ENCODE results near the gene CACNA1S. TPM values are rescaled to one million over a fixed set of nuclear protein-coding genes. Genes with fewer than 3 reads are reported as not detected.

CACNA1S gene
- total RNA-seq, 1 experiment from 2014 or later = not detected

GRCh38 chr1:201076092-201076491, 36.1 kb downstream of the CACNA1S start:
- DNase-seq (ENCODE audit: low spot score) = no peak
- in situ Hi-C loops (cut with HindIII; ENCODE audit: low sequenced_read_pairs) = no loop called here

- in situ Hi-C loops (cut with HindIII; ENCODE audit: low sequenced_read_pairs) = no loop called here
Measured at GRCh38 chr1:201074018-201074417, 38.2 kb downstream of the CACNA1S start.

DNA sequence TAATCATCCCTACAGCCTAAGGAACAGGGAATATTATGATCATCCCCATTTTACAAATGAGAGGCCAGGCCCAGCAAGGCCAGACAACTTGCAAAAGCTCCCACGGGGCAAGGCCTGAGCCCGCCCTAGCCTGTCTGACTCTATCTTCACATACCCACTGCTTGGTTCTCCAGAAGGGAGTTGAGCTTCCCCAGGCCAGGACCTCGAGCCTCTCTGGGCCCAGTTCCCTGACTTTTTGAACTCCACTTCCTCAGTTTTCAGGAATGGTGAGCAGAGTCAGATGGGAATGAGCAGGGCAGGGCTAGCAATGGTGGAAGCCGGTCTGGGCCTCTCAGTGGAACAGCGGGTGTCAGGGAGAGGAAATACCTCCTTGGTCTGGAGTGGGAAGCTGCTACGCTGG, 39.3 kb downstream of the CACNA1S start:
- no peak for DNase-seq (ENCODE audit: low spot score)
- in situ Hi-C loops (cut with HindIII; ENCODE audit: low sequenced_read_pairs) = no loop called here

More at GRCh38 chr1:201074018-201074417, 38.2 kb downstream of the CACNA1S start:
- DNase-seq (ENCODE audit: low spot score) = no peak

DNA sequence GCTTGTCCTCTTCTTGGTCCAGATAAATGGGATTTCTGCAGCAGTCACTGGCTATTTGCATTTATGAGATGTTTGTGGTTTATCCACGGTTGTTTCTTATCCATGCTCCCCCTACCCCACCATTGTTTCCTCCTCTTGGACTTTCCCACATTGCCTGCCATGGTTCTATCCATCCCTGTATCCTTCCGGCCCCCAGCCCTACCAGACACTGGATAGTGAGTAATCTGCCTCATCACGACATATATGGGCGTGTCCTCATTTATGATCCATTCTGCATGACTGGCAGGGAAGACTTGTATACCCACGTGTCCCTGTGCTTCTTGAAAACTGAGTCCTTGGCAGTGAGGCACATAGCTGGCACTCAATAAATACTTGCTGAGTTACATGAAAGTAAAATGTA, 40.1 kb downstream of the CACNA1S start:
- DNase-seq (ENCODE audit: low spot score) = no peak
- in situ Hi-C loops (cut with HindIII; ENCODE audit: low sequenced_read_pairs) = no loop called here

DNA sequence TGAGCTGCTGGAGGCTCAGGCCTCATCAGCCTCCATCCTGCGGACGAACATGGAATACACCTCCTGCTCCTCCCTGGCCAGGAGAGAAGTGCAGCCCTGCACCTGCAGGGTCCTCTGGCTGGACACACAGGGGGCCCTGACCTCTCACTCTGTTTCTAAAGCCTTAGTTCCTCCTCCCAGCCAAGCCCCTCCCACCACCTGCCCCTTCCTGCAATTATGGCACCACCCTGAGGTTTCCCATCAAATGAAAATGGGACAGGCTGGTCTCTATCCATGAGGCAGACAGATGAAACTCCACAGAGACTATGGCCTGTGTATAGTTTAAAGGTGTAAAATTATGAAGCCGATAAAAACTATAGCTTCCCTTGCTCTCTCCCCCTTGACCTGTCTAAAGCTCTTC, 42.6 kb downstream of the CACNA1S start:
- DNase-seq (ENCODE audit: low spot score) = no peak
- in situ Hi-C loops (cut with HindIII; ENCODE audit: low sequenced_read_pairs) = no loop called here

DNA sequence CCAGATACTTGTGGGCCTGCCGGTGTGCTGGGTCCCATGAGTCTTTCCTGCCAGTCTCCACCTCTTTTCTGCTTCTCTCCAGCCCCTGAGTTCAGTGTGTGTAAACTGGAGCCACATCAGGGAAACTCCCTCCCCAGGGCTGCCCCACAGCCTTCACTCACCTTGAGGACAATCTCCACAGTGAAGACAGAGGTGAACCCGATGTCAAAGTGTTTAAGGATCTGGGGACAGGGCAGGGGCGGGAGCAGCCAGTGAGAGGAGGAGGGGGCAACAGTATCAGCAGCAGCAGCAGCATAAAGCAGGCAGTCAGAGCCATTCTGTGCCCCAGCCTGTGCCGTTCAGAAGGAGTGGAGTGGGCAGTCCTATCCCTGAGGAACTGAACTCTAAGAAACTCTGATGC, 43.2 kb downstream of the CACNA1S start:
- DNase-seq (ENCODE audit: low spot score) = no peak
- in situ Hi-C loops (cut with HindIII; ENCODE audit: low sequenced_read_pairs) = no loop called here

- no peak for DNase-seq (ENCODE audit: low spot score)
- in situ Hi-C loops (cut with HindIII; ENCODE audit: low sequenced_read_pairs) = no loop called here
Measured at GRCh38 chr1:201066986-201067385, 45.2 kb downstream of the CACNA1S start.

DNA sequence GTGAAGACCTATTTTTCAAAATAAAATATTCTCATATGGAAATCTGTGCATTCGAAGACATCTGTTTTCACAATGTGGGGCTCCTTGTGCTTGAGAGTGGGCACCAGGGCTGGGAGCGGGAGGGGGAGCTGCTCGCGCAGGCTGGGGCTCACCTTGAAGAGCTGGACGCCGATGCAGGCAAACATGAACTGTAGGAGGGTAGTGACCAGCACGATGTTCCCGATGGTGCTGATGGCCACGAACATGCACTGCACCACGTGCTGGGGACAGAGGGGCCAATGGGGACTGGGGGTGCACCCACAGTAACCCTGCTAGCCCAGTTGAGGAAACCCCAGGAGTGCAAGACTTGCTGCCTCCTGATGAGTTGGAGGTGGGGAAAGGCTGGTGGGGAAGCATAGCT, 46.5 kb downstream of the CACNA1S start:
- no peak for DNase-seq (ENCODE audit: low spot score)
- in situ Hi-C loops (cut with HindIII; ENCODE audit: low sequenced_read_pairs) = no loop called here

GRCh38 chr1:201064806-201065205, 47.4 kb downstream of the CACNA1S start:
- in situ Hi-C loops (cut with HindIII; ENCODE audit: low sequenced_read_pairs) = no loop called here

DNA sequence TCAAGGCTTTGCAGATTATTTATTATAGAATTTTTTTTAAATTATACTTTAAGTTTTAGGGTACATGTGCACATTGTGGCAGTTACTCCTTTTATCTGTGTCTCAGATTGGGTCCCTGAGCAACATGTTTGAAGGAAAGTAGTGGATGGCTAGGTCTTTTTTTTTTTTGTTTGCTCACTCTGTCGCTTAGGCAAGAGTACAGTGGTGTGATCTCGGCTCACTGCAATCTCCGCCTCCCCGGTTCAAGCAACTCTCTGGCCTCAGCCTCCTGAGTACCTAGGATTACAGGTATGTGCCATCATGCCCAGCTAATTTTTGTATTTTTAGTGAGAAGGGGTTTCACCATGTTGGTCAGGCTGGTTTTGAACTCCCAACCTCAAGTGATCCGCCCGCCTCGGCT, 49.1 kb downstream of the CACNA1S start:
- DNase-seq (ENCODE audit: low spot score) = no peak

More at GRCh38 chr1:201064806-201065205, 47.4 kb downstream of the CACNA1S start:
- DNase-seq (ENCODE audit: low spot score) = no peak

GRCh38 chr1:201062511-201063091, 49.6 kb downstream of the CACNA1S start:
- DNase-seq (ENCODE audit: low spot score) = no peak
- in situ Hi-C loops (cut with HindIII; ENCODE audit: low sequenced_read_pairs) = no loop called here

More for the DNA sequence above, 49.1 kb downstream of the CACNA1S start:
- in situ Hi-C loops (cut with HindIII; ENCODE audit: low sequenced_read_pairs) = no loop called here

DNA sequence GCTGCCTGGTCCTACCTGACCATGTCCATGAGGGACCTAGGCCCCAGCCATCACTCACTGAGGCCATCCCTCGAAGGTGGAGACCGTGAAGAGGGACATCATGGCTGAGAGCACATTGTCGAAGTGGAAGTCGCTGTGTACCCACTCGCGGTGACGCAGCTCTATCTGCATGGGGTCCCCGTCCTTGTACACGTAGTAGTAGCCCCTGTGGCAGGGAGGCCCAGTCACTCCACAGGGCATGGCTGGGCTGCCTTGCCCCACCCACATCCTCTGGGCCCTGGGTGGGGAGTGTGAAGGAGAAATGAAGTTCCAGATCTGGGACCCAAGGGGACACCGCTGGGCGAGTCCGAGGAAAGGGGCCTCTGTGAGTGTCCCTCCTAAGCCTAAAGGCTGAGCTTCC, 50.3 kb downstream of the CACNA1S start:
- in situ Hi-C loops (cut with HindIII; ENCODE audit: low sequenced_read_pairs) = no loop called here
- no peak for DNase-seq (ENCODE audit: low spot score)

DNA sequence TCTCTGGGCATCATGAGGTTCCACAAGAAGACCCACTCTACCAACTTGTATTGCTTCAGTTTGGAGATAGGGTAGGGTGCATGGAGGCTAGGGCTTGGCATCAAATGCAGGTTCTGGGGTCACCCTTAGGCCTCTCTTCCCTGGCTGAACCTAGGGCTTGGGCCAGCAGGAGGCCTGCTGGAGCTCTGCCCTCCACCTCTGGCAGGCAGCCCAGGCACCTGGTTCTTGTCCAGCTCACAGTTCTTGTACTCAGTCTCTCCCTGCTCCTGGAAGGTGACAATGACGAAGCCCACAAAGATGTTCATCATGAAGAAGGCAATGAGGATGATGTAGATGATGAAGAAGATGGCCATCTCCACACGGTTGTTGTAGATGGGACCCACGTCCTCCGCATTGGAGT, 51.2 kb downstream of the CACNA1S start:
- in situ Hi-C loops (cut with HindIII; ENCODE audit: low sequenced_read_pairs) = no loop called here
- no peak for DNase-seq (ENCODE audit: low spot score)

DNA sequence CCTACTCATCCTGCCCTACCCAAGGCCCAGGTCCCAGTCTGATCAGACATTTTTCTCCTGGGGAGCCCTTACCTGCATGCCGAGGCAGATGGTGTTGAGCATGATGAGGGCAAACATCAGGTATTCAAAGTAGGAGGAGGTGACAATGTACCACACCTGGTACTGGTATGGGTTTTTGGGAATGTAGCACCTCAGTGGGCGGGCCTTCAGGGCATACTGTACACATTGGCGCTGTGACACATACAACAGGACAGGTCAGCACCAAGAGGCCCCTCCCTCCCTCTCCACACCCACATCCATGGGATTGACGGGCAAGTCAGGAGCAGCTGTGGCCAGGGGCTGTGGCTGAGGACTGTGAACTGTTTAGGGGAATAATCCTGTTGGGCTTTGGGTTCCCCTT, 51.6 kb downstream of the CACNA1S start:
- no peak for DNase-seq (ENCODE audit: low spot score)
- in situ Hi-C loops (cut with HindIII; ENCODE audit: low sequenced_read_pairs) = no loop called here

DNA sequence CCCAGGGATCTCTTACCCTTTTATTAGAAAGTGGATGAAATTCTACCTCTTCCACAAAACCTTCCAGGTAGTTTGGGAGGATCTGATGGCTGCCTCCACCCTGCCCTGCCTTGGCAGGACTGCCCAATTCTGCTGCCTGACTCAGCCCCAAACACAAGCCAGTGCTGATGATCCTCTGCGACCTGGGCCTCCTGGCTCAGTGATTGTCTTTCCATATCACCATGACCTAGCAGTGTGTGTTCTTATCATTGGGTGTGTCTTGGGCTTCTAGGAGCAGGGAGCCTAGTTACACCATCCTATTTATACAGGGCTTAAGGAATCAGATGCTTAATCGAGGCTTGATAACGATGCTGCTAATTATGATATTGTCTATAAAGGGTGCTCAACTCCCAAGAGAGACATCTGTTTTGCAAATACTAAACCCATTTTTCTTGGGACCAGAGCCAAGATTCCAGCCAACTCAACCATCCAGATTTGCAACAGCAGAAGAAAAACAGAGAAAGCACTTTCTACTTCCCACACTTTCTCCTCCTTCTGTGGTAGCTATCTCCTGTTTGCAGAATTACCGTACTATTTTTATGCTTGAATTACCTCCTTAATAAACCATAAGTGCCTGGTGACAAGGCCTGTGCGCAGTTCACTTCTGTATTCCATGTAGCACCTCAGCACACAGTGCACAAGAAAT, 52.2 kb downstream of the CACNA1S start:
- in situ Hi-C loops (cut with HindIII; ENCODE audit: low sequenced_read_pairs) = no loop called here
- DNase-seq (ENCODE audit: low spot score) = no peak

- DNase-seq (ENCODE audit: low spot score) = no peak
- in situ Hi-C loops (cut with HindIII; ENCODE audit: low sequenced_read_pairs) = no loop called here
Measured at GRCh38 chr1:201059401-201059800, 52.8 kb downstream of the CACNA1S start.

DNA sequence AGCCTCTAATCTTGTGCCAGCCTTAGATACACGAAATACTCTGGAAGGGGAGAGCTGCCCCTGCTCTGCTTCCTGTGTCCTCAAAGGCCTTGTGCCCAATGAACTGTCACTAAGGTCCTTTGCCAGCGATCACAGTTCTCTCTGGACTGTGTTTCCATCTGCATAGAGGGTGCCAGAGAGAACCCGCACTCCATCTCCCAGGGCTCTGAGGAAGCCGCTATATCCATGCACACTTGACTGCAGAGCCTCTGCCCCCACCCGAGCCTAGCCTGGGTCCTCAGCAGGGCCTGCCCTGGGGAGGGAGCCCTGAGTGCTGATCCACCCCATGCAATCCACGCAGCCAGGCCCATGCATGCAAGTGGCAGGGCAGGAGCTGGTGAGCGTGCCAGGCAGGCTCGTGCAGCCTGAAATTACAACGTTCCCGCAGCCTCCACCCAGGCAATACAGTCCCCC, 58.1 kb downstream of the CACNA1S start:
- DNase-seq (ENCODE audit: low spot score) = no peak
- in situ Hi-C loops (cut with HindIII; ENCODE audit: low sequenced_read_pairs) = no loop called here

GRCh38 chr1:201053155-201053860, 58.9 kb downstream of the CACNA1S start:
- in situ Hi-C loops (cut with HindIII; ENCODE audit: low sequenced_read_pairs) = no loop called here
- no peak for DNase-seq (ENCODE audit: low spot score)

DNA sequence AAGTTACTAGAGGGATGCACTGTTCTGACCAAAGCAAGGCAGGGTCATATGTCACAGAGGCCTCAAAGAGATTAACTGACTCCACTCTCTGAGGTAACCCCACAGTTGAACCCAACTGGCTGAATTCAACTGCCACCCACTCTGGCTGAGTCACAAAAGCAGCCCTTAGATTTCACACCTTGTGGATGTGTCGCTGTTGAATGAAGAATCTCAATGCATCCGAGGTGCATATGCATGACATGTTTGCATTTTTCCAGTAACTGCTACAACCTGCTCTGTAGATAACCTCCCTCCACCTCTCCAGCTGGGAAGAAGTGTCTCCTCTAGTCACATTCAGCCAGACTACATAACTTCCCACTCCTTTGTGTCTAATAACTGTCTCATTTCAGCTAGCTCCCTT, 60.8 kb downstream of the CACNA1S start:
- DNase-seq (ENCODE audit: low spot score) = no peak
- in situ Hi-C loops (cut with HindIII; ENCODE audit: low sequenced_read_pairs) = no loop called here

DNA sequence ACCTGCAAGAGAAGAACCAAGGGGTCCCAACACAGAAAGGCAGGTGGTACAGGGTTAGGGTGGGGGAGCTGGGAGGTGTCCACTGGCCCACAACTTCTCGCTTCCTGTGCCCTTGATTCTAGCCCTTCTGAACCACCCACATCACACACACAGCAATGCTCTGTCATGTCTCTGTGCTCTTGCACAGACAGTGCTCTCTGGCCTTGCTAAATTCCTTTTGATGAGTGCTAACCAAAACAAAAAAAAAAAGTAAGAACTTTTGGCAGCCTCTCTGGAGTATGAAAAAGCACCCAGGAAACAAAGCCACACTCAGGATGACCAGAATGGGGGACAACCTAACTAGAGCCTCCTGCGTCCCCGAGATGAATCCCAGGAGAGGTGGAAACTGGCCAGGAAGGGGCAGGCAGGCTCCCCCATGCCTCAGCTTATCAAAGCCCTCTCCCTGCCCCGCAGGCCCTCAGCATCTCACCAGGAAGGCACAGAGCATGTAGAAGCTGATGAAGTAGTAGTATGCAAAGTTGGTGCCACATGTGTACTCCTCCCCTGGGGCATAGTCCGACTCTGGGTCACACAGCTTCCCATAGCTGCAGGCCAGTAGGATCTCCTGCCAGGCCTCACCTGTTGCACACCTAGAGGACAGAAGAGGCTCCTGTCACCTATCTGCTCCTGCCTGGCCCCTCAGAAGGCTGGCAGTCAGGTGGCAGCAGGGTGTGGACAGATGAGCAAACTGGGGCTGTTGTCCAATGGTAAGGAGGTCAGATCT, 61.5 kb downstream of the CACNA1S start:
- in situ Hi-C loops (cut with HindIII; ENCODE audit: low sequenced_read_pairs) = no loop called here
- no peak for DNase-seq (ENCODE audit: low spot score)
